ENCODE measurements around the gene XXYLT1. TPM values are rescaled to one million over a fixed set of nuclear protein-coding genes. Genes with fewer than 3 reads are reported as not detected.
A peak's percentile ranks its signal among the peaks of the same experiment; 100 is the strongest.

Gene XXYLT1
- total RNA-seq, 1 experiment from 2014 or later = 53.9 TPM

DNA sequence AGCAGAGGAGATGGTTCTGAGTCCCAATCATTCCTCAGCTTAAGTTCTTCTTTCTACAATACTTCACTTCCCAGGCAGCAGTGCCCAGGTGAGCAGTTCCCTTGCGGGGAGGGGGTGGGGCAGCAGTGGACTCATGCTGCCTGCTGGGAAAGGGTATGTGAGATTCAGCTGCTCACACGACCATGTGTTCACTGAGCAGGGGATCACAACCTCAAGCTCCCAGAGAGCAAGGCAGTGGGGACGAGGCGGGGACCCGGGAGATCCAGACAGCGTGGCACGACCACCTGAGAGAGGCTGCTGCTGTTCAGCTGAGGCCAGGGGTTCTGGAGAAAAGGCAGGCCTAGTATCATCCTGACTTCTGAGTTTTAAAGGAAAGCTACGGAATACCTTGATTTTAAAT lies 166.6 kb downstream of the XXYLT1 start:
- no peak overlapping the region for H3K4me3 ChIP-seq (ENCODE audit: low read depth, low read length, poor library complexity, severe bottlenecking)
- peak overlapping the region; percentile 85 for H3K27ac ChIP-seq (ENCODE audit: low read depth, low read length, poor library complexity, severe bottlenecking)
- DNase-seq (ENCODE audit: low spot score) = no peak
- intact Hi-C loops (cut with micrococcal nuclease; ENCODE audit: unreplicated experiment) = loop anchor here (5.0 to 10.0 kb wide), 4 partner anchors 83 to 230 kb away; no protein-coding TSS in a partner anchor
- no TSS peak for BruUV-seq (replicated peaks)
- TF ChIP-seq EZH2 (IDR thresholded peaks at IDR 0.05; ENCODE audit: borderline replicate concordance, low read depth, low read length, poor library complexity, severe bottlenecking) = no peak
- TF ChIP-seq, protein P1, sequence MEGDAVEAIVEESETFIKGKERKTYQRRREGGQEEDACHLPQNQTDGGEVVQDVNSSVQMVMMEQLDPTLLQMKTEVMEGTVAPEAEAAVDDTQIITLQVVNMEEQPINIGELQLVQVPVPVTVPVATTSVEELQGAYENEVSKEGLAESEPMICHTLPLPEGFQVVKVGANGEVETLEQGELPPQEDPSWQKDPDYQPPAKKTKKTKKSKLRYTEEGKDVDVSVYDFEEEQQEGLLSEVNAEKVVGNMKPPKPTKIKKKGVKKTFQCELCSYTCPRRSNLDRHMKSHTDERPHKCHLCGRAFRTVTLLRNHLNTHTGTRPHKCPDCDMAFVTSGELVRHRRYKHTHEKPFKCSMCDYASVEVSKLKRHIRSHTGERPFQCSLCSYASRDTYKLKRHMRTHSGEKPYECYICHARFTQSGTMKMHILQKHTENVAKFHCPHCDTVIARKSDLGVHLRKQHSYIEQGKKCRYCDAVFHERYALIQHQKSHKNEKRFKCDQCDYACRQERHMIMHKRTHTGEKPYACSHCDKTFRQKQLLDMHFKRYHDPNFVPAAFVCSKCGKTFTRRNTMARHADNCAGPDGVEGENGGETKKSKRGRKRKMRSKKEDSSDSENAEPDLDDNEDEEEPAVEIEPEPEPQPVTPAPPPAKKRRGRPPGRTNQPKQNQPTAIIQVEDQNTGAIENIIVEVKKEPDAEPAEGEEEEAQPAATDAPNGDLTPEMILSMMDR (conservative IDR thresholded peaks at IDR 0.05; ENCODE audit: low read depth, low read length) = no peak
- H3K27me3 ChIP-seq (replicated peaks; ENCODE audit: insufficient read depth, low read depth, low read length, poor library complexity) = no peaks in the 10 kb centered on the region
- CTCF ChIA-PET = no interaction called here
- H3K36me3 ChIP-seq (ENCODE audit: insufficient read depth, low read length, poor library complexity, severe bottlenecking) = no peaks in the 10 kb centered on the region
- POLR2A ChIA-PET (ENCODE audit: low non-redundant PET) = interaction anchor here (0.6 kb wide), 1 partner anchor 1673 kb away, joined by 5 read pairs; no protein-coding TSS in a partner anchor
- peaks cover 67% of the 10 kb centered on the region for H3K4me1 ChIP-seq (ENCODE audit: insufficient read depth, low read length, poor library complexity, severe bottlenecking)
- H3K9me3 ChIP-seq (ENCODE audit: low read depth, low read length, poor library complexity, severe bottlenecking) = no peaks in the 10 kb centered on the region

DNA sequence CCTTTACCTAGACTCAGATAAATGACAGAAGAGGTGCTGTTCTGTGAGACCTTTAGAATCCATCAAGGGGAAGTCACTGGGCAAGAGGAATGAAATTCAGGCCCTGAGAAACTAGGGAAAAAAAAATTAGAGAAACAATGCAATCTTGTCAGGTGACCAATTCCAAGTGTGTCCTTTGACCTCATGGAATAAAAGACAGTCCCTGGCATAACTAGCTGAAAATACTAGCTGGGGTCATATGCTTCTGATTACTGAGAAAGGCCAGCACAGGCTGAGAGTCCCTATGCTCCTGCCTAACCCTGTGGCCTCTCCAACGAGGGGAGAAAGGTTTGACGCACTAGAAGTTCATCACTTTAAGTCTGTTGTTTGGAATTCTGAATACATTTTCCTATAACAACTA lies 167.3 kb downstream of the XXYLT1 start:
- H3K9me3 ChIP-seq (ENCODE audit: low read depth, low read length, poor library complexity, severe bottlenecking) = no peaks in the 10 kb centered on the region
- H3K36me3 ChIP-seq (ENCODE audit: insufficient read depth, low read length, poor library complexity, severe bottlenecking) = no peaks in the 10 kb centered on the region
- intact Hi-C loops (cut with micrococcal nuclease; ENCODE audit: unreplicated experiment) = loop anchor here (5.0 to 10.0 kb wide), 4 partner anchors 84 to 229 kb away; no protein-coding TSS in a partner anchor
- CTCF ChIA-PET = no interaction called here
- TF ChIP-seq, protein P1 (conservative IDR thresholded peaks at IDR 0.05; ENCODE audit: low read depth, low read length) = no peak
- no peak for TF ChIP-seq EZH2 (IDR thresholded peaks at IDR 0.05; ENCODE audit: borderline replicate concordance, low read depth, low read length, poor library complexity, severe bottlenecking)
- H3K4me1 ChIP-seq (ENCODE audit: insufficient read depth, low read length, poor library complexity, severe bottlenecking) = peaks cover 71% of the 10 kb centered on the region
- no peak for DNase-seq (ENCODE audit: low spot score)
- POLR2A ChIA-PET (ENCODE audit: low non-redundant PET) = interaction anchor here (0.6 kb wide), 1 partner anchor 1673 kb away, joined by 5 read pairs; no protein-coding TSS in a partner anchor
- no peaks in the 10 kb centered on the region for H3K27me3 ChIP-seq (replicated peaks; ENCODE audit: insufficient read depth, low read depth, low read length, poor library complexity)
- peak overlapping the region; percentile 85 for H3K27ac ChIP-seq (ENCODE audit: low read depth, low read length, poor library complexity, severe bottlenecking)
- BruUV-seq (replicated peaks) = no TSS peak
- H3K4me3 ChIP-seq (ENCODE audit: low read depth, low read length, poor library complexity, severe bottlenecking) = no peak overlapping the region

DNA sequence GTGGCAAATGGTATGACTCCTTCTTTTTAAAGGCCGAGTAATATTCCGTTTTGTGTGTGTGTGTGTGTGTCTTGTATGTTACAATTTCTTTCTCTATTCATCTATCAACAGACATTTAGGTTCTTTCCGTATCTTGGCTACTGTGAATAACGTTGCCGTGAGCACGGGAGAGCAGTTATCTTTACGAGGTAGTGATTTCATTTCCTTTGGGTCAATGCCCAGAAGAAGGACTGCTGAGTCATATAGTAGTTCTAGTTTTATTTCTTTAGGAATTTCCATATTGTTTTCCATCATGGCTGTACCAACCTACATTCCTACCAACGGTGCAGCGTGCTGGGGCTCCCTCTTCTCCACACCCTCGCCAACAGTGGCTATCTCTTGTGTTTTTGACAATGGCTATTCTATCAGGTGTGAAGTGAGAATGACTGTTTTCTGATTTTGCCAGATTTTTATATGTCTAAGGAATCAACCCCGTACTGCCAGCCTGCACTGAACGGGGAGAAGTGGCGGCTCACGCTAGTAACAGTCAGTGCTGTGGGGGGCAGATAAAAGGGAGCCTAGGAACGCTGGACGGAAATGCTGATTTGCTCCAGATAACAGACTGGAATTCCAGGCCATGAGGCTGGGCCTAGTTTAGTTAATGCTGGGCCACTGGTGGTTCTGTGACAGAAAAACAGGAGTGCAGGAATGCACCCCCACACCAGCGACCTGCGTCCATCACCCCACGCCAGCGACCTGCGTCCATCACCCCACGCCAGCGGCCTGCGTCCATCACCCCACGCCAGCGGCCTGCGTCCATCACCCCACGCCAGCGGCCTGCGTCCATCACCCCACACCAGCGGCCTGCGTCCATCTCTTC lies 168.1 kb downstream of the XXYLT1 start:
- Histone ChIP-seq H3K4me1 (ENCODE audit: insufficient read depth, low read length, poor library complexity, severe bottlenecking) (peaks cover 76% of the 10 kb centered on the region), H3K27ac (ENCODE audit: low read depth, low read length, poor library complexity, severe bottlenecking) (peak overlapping the region; percentile 85)
- TF ChIP-seq EZH2 (IDR thresholded peaks at IDR 0.05; ENCODE audit: borderline replicate concordance, low read depth, low read length, poor library complexity, severe bottlenecking) = no peak
- TF ChIP-seq, protein P1 (conservative IDR thresholded peaks at IDR 0.05; ENCODE audit: low read depth, low read length) = no peak

More for the DNA sequence above, 168.1 kb downstream of the XXYLT1 start:
- intact Hi-C loops (cut with micrococcal nuclease; ENCODE audit: unreplicated experiment) = loop anchor here (5.0 to 10.0 kb wide), 4 partner anchors 84 to 228 kb away; no protein-coding TSS in a partner anchor
- Histone ChIP-seq H3K9me3 (ENCODE audit: low read depth, low read length, poor library complexity, severe bottlenecking) (no peaks in the 10 kb centered on the region), H3K27me3 (replicated peaks; ENCODE audit: insufficient read depth, low read depth, low read length, poor library complexity) (no peaks in the 10 kb centered on the region), H3K4me3 (ENCODE audit: low read depth, low read length, poor library complexity, severe bottlenecking) (no peak overlapping the region), H3K36me3 (ENCODE audit: insufficient read depth, low read length, poor library complexity, severe bottlenecking) (no peaks in the 10 kb centered on the region)
- ChIA-PET CTCF (no interaction called here), POLR2A (ENCODE audit: low non-redundant PET) (no interaction called here)
- DNase-seq (ENCODE audit: low spot score) = peak; percentile 92
- TSS peak; percentile 94 for BruUV-seq (replicated peaks)
